A172 (cell line): ENCODE data around the gene GLT8D2. TPM values are rescaled to one million over a fixed set of nuclear protein-coding genes. Genes with fewer than 3 reads are reported as not detected.
A peak's percentile ranks its signal among the peaks of the same experiment; 100 is the strongest.

ENCODE experiments used
- DNase-seq: peaks from one replicate; pipeline ENCODE4 v3.0.0-alpha.2; 2015; ENCODE audit warnings: low spot score
- total RNA-seq: library from RNA; depleted of rRNA; stranded (reverse); fragments of >200 nt; shearing (Covaris generic); gene quantifications from 2 replicates; pipeline ENCODE4 v1.2.3, GENCODE V29; 2014

GLT8D2 gene
- total RNA-seq, 1 experiment from 2014 or later: 2.7 TPM

- DNase-seq: no peak
Observed at GRCh38 chr12:104002686-104003085, 47.3 kb downstream of the GLT8D2 start.

- no peak for DNase-seq
Observed at GRCh38 chr12:104000807-104001434, 49.1 kb downstream of the GLT8D2 start.

- no peak for DNase-seq
Observed at GRCh38 chr12:103998976-103999375, 51.0 kb downstream of the GLT8D2 start.

GRCh38 chr12:103997286-103997900 is 52.6 kb downstream of the GLT8D2 start:
- no peak for DNase-seq

GRCh38 chr12:103996595-103996994 is 53.4 kb downstream of the GLT8D2 start:
- DNase-seq: no peak

- no peak for DNase-seq
Observed at GRCh38 chr12:103994235-103994634, 55.8 kb downstream of the GLT8D2 start.

GRCh38 chr12:103986829-103987228 is 63.2 kb downstream of the GLT8D2 start:
- DNase-seq: no peak

GRCh38 chr12:103978384-103978982 is 71.5 kb downstream of the GLT8D2 start:
- DNase-seq: no peak

- DNase-seq: no peak
Observed at GRCh38 chr12:103975368-103975767, 74.6 kb downstream of the GLT8D2 start.

- DNase-seq: no peak
Observed at GRCh38 chr12:103973909-103974308, 76.1 kb downstream of the GLT8D2 start.

- DNase-seq: peak; percentile 10
Observed at GRCh38 chr12:103969391-103969790, 80.6 kb downstream of the GLT8D2 start.

GRCh38 chr12:103966736-103967135 is 83.3 kb downstream of the GLT8D2 start:
- no peak for DNase-seq

- DNase-seq: peak; percentile 97
Observed at GRCh38 chr12:103965590-103966504, 84.1 kb downstream of the GLT8D2 start, which contains the start of gene TDG. TSS of gene TDG (plus strand) at chr12:103965872. CDS start at chr12:103966038, 166 bp downstream.

- no peak for DNase-seq
Observed at GRCh38 chr12:103965255-103965589, 84.8 kb downstream of the GLT8D2 start.

GRCh38 chr12:103964805-103965204 is 85.2 kb downstream of the GLT8D2 start:
- no peak for DNase-seq

GRCh38 chr12:103962493-103962892 is 87.5 kb downstream of the GLT8D2 start:
- no peak for DNase-seq

- DNase-seq: no peak
Observed at GRCh38 chr12:103960616-103961227, 89.3 kb downstream of the GLT8D2 start.

- DNase-seq: no peak
Observed at GRCh38 chr12:103958621-103959020, 91.4 kb downstream of the GLT8D2 start.

- DNase-seq: no peak
Observed at GRCh38 chr12:103957865-103958388, 92.1 kb downstream of the GLT8D2 start.

- DNase-seq: no peak
Observed at GRCh38 chr12:103956509-103957027, 93.4 kb downstream of the GLT8D2 start.

- DNase-seq: no peak
Observed at GRCh38 chr12:103955811-103956508, 94.0 kb downstream of the GLT8D2 start.
